ENCODE measurements around the gene KCNQ1.
A peak's percentile ranks its signal among the peaks of the same experiment; 100 is the strongest.

The KCNQ1 gene

DNA sequence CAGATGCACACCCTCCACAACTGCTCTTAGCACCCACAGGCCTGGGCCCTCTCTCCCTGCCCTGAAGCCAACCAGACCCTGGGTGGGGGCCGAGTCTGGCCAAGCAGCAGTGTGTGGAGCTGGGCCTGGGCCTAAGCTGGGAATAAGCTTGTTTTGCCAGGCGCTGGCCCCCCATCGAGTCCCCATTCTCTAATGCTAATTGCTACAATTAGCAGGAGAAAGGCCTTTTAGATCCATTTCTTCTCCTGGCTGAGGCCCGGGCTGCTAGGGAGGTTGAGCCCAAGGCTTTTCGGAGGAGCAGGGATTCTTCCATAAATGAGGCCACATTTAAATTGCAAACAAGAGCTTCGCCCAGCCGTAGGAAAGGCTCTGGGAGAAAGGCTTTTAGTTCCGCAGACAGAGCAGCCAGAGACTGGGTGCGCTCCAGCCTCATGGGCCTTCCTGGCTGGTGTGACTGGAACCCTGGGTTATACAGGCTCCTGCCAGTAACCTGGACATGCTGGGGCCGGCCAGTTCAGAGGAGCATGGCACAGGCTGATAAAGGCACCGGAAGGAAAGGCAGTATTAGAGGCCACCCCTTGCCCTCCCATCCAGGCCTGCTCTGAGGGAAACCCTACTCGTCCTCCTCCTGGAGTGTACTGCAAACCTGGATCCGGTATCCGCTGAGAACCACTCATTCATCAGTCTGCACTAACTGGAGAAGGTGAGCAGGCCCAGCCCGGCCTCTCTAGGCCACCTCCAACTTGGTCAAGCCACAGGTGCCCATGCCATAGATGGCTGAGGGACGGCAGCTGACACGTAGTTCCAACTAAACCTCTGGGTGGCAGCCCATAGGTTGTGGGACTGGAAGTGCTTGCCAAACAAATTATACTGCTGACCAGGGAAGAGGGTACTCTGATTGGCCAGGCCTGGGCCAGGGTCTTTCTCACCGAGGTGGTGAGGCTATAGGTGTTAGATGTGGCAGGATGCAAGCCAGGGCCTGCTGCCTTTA is 248.8 kb downstream of the KCNQ1 start:
- DNase-seq, result no peak

DNA sequence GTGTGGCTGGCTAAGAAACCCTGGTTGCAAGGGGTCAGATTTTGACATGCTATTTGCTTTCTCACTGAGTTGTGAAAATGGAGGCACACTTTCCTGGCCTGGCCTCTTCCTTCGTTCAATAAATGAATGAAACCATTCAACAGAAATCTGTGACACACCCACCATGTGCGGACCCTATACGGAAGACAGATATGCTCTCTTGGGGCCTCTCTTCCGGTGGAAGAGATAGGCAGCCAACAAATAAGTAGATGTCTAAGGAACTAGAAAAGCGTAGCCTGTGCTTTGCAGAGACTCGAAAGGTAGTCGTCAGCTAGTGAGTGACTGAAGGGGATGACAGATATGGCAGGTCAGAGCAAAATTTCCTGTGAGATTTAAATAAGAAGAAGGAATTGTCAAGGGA is 249.7 kb downstream of the KCNQ1 start:
- no peak for DNase-seq

DNA sequence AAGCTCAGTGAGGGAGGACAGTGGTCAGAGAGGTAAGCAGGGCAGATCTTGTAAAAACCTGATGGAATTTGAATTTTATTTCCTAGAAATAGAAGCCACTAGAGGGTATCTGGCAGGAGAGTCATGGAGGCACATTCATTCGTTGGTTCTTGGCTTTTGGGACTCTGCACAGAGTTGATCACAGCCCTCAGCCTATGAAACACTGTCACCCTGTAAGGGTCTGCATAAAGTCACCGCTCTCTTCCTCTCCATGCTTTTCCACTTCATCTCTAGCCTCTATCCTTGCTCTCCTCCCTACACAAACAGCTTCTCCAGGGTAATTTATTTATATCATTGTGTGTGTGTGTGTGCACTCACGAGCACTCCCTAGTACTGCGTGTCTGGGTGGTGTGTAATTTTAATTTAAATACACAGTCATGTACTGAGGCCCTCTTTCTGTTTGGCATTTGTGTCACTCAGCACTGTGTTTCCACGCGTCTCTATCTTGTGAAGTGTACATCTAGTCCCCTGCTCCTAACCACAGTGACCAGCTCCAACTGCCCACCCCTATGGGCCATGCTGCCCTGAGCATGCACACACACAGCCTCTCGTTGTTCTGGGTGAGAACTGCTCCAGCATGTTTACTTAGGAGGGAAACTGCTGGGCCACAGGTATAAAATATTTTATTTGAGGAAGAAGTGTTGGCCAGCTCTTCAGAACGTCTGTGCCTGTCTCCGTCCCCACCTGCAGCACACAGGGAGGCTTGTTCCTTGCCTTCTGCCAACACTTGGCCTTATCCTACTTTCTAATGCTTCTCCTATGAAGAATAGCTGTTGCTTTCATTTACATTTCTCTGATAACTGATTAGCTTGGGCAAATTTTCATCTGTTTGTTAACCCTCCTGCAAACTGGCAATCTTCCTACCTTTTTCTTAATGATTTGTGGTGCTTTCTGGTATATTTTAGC is 250.5 kb downstream of the KCNQ1 start:
- DNase-seq, result no peak

DNA sequence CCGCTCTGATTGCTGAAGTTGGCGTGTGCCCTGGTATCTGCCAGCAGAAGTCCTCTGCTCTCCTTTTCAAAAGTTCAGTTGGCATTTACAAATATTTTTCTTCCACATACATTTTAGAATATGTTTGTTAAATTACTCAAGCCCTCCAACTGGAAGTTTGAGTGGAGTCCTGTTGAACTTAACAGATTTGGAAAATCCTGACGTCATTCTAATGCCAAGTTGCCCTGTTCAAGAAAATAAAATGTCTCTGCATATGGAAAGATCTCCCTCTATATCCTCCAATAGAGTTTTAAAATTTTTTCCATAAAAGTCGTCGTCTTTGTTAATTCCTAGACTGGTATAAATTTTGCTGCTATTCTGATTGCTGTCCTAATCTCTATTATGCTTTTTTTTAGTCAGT is 251.6 kb downstream of the KCNQ1 start:
- no peak for DNase-seq

DNA sequence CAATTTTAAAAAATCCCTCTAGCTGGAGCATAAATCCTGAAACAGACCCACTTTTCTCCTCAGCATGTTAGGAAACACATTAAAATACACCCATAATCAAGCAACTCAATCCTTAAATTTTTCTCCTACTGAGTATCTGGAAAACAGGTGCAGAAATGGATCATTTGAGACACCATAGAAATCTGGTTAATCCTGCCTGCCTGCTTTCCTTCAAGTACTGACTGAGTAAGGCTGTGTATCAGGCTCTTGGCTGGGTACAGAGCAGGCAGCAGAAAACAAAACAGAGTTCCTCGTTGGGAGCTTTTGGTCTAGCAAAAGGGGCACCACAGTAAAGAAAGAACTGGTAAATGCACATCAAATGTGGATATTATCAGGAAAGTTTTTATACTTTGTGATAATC is 253.1 kb downstream of the KCNQ1 start:
- no peak for DNase-seq

DNA sequence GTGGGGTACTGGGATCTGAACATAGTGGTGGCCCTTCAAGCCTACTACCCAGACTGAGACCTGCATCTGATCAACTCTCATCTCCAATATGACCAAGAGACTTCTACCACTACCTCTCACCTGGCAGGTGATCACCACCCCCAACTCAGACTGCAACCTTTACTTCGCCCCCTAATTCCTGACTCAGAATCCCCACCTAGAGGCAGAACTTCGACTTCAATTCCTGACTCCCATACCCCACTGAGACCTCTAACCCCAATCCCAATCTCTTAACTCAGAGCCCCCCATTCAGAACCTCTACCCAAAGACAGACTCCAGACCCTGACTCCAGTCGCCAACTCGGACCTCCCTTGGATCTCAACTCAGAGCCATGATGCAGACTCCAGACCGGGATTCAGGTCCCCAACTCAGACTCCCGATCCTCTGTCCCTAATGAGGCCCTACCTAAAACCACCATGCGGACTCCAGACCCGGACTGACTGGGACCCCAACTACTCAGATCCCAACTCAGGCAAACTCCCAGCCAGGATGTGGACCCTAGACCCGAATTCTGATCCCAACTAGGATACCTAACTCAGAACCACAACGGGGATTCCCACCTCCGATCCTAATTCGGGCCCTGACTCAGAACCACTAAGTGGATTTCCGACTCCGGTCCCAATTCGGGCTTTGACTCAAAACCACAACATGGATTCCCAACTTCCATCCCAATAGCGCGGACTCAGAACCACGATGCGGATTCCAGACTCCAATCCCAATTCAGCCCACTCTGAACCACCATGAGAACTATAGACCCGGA is 253.8 kb downstream of the KCNQ1 start:
- no peak for DNase-seq

DNA sequence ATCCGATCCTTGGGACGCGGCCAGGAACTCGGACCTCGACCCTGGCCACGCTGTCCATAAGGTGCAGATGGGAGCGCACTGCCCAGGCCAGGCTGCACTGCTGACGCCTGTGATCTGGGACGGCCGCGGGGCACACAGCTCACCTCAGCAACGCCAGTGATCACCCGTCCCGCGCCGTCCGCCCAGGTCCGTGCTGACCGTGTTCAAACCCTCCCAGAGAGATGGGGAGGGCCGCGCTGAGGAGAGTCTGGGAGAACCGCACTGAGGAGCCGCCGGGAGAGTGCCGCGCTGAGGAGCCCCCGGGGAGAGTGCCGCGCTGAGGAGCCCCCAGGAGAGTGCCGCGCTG is 254.3 kb downstream of the KCNQ1 start:
- DNase-seq, result peak; percentile 20

DNA sequence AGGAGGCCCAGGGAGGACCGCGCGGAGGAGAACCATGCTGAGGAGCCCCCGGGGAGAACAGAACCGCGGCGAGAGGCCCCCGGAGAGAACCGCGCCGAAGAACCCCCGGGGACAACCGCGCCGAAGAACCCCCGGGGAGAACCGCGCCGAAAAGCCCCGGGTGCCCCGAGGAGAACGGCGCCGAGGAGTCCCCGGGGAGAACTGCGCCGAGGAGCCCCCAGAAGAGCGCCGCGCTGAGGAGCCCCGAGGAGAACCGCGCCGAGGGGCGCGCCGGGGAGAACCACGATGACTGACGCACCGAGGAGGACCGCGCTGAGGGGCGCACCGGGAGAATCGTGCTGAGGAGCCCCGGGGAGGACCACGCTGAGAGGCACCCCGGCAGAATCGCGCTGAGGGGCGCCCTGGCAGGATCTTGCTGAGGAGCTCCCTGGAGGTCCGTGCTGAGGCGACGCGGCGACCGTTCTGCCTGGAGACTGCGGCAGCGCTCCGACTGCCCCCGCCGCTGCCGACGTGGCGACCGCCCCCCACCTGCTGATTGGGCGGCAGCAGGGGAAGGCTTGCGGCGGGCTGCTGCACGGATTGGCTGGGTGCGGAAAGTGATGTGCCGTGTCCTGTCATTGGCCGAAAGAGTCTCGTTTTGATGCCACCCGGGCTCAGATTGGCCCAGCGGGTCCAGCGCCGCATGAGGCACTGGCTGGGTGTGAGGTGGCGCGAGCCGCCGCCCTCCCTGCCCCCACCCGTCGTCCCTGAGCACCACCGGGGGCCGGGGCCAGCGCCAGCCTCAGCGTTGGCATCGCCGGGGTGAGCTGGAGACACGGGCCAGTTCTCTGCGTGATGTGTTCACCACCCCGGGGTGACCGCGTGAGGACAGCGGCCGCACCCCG is 255.0 kb downstream of the KCNQ1 start, which contains the start of gene KCNQ1OT1:
TSS of gene KCNQ1OT1 (minus strand) at position 464 of the 884 bp plus-strand sequence.
- peak; percentile 88 for DNase-seq

DNA sequence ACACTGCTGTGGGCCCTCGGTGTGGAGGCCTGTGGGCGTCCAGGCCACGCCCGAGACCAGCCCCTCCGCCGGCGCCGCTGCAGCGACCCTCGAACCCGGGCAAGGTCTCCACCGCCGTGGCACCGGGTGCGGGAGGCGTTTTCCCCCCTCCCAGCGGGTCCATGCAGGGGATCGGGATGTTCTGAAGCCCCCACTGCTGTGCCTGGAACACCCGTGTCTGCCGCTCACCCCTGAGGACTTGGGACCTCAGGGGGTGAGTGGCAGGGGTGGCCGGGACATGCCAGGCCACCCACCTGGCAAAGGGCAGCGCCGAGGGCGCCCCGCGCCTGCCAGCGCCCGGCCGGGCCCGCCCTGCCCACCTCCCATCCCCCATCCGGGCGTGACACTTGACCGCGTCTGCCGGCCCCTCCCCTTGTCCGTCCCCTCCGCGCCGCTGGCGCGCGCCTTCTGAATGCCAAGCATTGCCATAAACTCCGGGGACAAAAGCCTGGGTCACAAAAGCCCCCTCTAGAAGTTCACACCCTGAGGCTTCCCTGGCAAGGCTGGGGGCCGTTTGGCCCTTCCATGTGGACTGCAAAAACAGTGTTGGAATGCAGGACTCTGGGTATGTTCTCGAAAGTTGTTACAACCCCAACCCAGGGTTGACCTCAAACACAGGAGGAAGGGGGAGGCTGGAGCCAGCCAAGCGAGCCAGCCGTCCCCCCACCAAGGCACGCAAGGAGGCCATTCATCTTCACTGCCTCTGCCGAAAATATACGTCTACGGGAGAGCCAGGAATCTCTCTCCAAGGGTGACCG is 255.8 kb downstream of the KCNQ1 start:
- DNase-seq, result peak; percentile 51

DNA sequence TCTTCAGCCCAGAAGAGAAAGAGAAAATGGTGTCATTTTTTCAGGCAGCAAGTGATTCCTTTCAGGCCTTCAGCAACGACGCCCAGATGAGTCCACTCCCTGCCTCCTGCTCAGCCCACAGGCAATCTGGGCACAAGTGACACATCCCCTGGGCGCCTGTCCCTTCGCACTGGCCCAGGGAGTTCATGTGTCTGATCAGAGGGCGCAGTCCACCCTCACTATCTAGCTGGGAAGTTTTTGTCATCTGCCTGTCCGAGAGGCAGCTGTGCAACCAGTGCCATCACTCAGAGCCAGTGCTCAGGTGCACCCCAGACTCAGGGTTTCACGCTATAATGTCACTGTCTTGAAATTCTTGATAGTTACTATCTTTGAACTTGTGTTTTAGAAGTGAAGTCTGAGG is 256.4 kb downstream of the KCNQ1 start:
- no peak for DNase-seq

DNA sequence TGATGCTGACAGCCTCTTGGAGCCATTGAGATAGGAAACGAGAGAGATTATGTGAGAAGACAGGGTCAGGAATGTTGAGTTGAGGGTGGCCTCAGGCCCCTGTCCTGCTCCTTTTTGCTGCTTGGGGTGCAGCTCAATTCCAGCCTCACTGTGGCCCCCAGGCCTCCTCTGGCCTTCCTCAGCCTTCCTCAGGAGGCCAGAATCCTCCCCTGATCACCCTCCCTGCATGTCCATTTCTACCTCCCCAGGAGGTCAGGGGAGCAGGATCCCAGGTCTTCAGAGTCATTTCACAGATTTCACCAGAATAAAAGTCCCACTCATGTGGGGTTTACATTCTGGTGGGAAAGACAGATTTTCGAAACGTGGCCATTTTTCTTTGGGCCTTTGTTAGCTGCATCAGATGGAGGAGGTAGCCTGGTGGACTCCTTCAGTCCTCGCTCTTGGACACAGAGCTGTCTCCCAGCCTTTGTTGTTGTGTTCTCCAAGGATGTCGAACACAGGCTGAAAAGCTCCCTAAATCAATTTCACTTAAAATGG is 257.2 kb downstream of the KCNQ1 start:
- no peak for DNase-seq

DNA sequence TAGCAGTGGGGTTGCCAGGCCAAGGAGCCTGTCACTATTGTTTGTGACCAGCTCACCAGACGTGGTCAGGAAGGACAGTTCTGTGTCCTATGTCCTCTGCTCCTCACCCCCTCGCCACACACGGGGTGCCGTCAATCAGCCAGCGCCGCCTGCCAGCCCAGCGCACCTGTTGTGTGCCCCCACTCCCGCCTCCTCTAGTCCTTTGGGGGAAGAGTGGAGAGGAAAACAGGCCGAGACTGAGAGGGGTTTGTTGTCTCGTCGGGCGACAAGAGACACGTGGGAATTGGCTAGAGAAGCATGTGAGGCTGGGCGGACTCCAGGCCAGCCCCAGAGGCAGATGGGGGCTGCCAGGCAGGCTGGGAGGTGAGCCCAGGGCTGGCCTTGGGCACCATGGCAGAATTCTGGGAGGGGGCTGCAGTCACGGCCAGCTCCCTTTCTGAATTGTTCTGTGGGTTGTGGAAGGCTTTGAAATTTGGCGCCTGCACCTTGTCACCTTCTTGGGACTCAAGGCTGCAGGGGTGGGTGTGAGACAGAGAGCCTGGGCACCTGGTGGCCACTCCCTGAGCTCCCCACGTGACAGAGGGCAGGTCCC is 258.1 kb downstream of the KCNQ1 start:
- DNase-seq, result no peak

DNA sequence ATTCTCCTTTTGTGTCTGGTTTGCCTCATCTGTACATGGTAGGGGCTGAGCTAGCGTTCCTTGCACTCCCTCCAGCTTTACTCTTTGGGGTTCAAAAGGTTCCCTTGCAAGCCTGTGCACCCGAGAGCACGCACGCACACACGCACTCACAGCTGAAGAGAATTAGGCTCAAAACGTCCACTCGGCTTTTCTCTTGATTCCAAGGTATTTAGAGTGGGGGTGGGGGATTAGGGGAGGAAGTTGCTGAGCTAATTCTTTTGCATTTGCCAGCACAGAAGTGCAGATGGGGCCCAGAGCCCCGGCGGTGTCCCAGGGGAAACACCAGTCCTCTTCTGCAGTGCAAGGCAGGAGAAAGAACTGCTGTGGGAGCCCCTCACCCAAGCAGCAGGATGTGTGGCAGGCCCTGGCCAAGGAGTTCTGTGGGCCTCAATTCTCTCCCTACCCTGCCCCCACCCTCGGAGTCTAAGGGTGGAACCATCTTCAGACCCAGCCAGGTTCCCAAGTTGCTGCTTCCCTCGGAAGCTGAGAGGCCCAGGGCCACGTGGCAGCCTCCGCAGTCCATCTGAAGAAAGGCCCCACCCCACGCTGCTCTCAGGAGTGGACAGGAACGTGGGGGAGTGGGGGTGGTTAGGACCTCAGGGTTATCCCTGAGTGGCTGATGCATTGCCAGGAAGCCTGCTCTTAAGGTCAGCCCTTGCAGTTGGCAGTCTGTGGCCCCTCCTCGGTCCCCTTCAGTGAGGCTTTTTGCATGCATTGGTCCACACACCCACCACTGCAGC is 258.7 kb downstream of the KCNQ1 start:
- no peak for DNase-seq

DNA sequence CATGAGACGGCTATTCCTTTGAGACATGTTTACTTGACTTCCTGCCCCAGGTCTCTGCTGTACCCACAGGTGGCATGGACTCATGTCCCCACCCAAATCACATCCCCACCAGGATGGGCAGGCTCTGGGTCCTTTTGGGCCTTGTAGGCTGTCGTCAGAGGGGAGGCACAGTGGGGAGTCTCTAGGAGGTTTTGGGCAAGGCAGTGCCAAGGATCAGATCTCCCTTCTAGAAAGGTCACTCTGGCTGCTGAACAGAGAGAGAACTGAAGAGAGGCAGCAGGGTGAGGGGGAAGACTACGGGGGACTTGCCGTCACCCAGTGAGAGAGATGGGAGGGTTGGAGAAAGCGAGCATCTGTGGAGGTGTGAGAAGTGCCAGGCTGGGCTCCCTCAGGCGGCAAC is 259.5 kb downstream of the KCNQ1 start:
- no peak for DNase-seq

DNA sequence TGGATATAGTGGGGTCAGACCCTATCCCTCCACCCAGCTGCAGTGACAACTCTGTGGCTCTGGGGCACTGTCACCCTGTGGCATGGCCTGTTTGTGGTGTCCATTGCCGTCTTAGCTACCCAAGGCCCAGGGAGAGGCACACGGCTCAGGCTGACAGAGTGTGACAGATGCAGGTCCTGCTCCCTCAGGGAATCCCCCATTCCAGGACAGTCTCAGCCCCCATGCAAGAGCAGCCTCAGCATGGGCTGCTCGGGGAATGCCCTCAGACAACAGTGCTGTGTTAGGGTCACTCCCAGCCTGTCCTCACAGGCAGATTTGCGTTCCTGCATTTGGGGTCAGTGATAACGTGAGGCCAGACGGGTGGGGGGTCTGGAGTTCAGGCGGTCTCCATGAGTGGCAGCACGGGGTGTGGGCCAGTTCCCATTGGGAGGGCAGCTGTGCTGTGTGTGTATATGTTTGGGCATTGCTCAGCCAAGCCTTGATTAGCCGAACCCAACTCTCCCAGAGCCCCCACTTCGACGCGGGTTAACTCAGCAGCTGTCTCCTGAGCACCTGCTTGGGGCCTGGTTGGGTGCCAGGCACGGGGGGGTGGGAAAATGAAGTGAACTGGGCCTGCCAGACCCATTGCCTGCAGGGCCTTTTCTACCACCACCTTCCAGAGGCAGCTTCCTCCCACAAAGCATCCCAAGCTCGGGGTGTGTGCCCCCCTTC is 260.2 kb downstream of the KCNQ1 start:
- no peak for DNase-seq

DNA sequence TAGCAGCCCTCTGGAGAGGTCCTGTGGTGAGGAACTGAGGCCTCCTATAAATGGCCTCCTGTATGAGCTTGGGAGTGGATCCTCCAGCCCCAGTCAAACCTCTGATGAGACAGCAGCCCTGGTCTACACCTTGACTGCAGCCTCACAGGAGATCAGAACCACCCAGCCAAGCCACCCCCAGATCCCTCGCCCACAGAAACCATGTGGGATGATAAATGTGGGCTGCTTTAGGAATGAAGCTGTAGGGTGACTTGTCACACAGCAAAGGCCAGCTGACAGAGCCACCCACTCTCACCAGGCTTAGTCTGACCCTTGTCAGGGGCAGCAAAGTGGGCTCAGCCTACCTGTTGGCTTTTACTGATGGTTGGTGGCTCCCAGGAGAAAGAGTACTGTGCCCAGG is 261.5 kb downstream of the KCNQ1 start:
- DNase-seq, result no peak

DNA sequence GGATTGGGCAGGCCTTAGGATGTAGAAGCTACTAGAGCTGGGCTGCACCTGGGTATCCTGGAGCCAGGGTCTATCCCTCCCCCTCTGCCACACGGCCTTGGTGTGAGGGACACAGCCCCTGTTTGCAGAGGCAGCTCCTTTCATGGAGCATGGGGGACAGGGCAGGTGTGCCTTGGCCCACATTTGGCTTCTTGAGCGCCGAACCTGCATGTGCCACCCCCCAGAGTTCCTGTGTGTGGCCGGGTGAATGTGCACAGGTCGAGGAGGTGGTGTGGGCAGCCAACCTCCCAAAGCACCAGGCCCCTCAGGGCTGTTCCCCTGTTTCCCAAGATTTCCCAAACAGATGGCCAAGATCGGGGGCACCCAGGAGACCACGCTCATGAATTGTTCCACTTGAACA is 262.9 kb downstream of the KCNQ1 start:
- DNase-seq, result no peak

DNA sequence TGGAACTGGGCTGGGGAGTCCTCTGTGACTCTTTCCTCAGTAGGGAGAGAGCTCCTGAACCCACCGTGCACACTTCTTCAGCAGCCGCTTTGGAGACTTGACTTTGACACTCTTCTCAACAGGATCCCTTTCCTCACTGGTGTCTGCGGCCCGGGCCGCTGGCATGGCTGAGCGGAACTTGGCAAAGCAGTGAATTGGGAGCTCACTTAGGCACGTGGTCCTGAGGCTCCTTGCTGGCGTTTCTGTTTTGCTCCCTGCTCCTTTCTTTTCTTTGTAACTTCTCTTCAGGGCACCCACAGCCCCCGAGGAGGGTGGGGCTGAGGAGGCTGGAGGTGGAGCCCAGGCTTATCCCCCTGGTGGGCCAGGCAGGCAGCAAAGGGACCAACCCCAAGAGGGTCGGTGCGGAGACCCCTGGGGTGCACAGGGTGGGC is 263.4 kb downstream of the KCNQ1 start:
- no peak for DNase-seq
